A549 (cell line): ENCODE results near the gene C16orf89. TPM values are rescaled to one million over a fixed set of nuclear protein-coding genes. Genes with fewer than 3 reads are reported as not detected.

Experiments
- ATAC-seq, 2 experiments: fragments of 200-7000 bp in 1 of 2; fragments of >200 bp in 1 of 2; cut with Nextera tagmentation in 1 of 2; cut with Tn5 transposase in 1 of 2; 3 replicates each; pipeline versions ENCODE4 v1.8.0 to v1.9.1; 2018 to 2020; ENCODE audit warnings: mild to moderate bottlenecking in 1 of 2, moderate library complexity in 1 of 2
- CTCF ChIA-PET: fragments of 300-600 bp; sonication (Branson Sonifier 250); formaldehyde crosslinking; extraction: SDS; loops from one replicate; lab custom pipeline; 2021; ENCODE audit warnings: antibody characterized with exemption, inconsistent platforms; lab: Yijun Ruan, JAX
- POLR2A ChIA-PET: fragments of 350-600 bp; formaldehyde crosslinking; extraction: SDS; loops from one replicate; lab custom pipeline; 2021; ENCODE audit warnings: antibody characterized with exemption, inconsistent platforms; lab: Yijun Ruan, JAX
- DNase-seq, 2 experiments: peaks; one replicate each; pipeline versions ENCODE4 v3.0.0 to v3.0.0-alpha.2; 2011 to 2016; ENCODE audit warnings: low read depth in 1 of 2, low spot score in 1 of 2
- FAIRE-seq: peaks from 2 replicates; lab custom pipeline; 2011; peaks lifted over from hg19 to GRCh38; lab: Jason Lieb, UNC
- H3K27ac ChIP-seq, 2 experiments: fragments of >200 bp; sonication (Bioruptor Twin); formaldehyde crosslinking; 3 replicates each; pipeline ENCODE4 v1.5.1; 2016 to 2017
- H3K4me1 ChIP-seq: fragments of >200 bp; sonication (Bioruptor Twin); formaldehyde crosslinking; 3 replicates; pipeline ENCODE4 v1.6.1; 2016
- H3K4me2 ChIP-seq: fragments of >200 bp; sonication (Bioruptor Twin); formaldehyde crosslinking; 3 replicates; pipeline ENCODE4 v1.6.1; 2016
- H3K4me3 ChIP-seq: fragments of >200 bp; sonication (Bioruptor Twin); formaldehyde crosslinking; 3 replicates; pipeline ENCODE4 v1.5.1; 2016
- H3K9me3 ChIP-seq: fragments of >200 bp; sonication (Bioruptor Twin); formaldehyde crosslinking; 3 replicates; pipeline ENCODE4 v1.6.1; 2016
- BCL3 ChIP-seq: fragments of >200 bp; sonication (Bioruptor Twin); formaldehyde crosslinking; IDR thresholded peaks from 3 replicates; pipeline ENCODE4 v1.6.1; 2016
- BHLHE40 ChIP-seq: IDR thresholded peaks from 2 replicates; pipeline ENCODE4 v1.6.1; 2012; ENCODE audit warnings: low read depth, low read length, inconsistent platforms
- CBX2 ChIP-seq: fragments of 200-600 bp; sonication (generic); IDR thresholded peaks from 2 replicates; pipeline ENCODE4 v1.6.1; 2016; ENCODE audit warnings: low read depth, mild to moderate bottlenecking, borderline replicate concordance
- CEBPB ChIP-seq, 2 experiments: fragments of >200 bp in 1 of 2; sonication (Bioruptor Twin) in 1 of 2; formaldehyde crosslinking in 1 of 2; IDR thresholded peaks; 2 replicates each; pipeline ENCODE4 v1.6.1; 2012 to 2016
- FOSB ChIP-seq: fragments of 250-450 bp; sonication (Bioruptor Pico); IDR thresholded peaks from 2 replicates; pipeline ENCODE4 v1.5.0; 2020; ENCODE audit warnings: mild to moderate bottlenecking, moderate library complexity
- HEYL ChIP-seq: fragments of 250-450 bp; sonication (Bioruptor Pico); IDR thresholded peaks from 2 replicates; pipeline ENCODE4 v1.8.0; 2021; ENCODE audit warnings: mild to moderate bottlenecking, moderate library complexity
- HMGXB4 ChIP-seq: fragments of 250-450 bp; sonication (Bioruptor Pico); IDR thresholded peaks from 2 replicates; pipeline ENCODE4 v1.5.0; 2021; ENCODE audit warnings: mild to moderate bottlenecking, moderate library complexity, borderline replicate concordance
- HOXA7 ChIP-seq: fragments of 250-450 bp; sonication (Bioruptor Pico); IDR thresholded peaks from 2 replicates; pipeline ENCODE4 v1.5.0; 2020; ENCODE audit warnings: mild to moderate bottlenecking, moderate library complexity
- JUN ChIP-seq, 2 experiments: fragments of >200 bp; sonication (Bioruptor Twin); formaldehyde crosslinking; IDR thresholded peaks; 2 replicates in 1 of 2; 3 replicates in 1 of 2; pipeline ENCODE4 v1.6.1; 2016 to 2017
- JUNB ChIP-seq: fragments of >200 bp; sonication (Bioruptor Twin); formaldehyde crosslinking; IDR thresholded peaks from 2 replicates; pipeline ENCODE4 v1.6.1; 2016
- KDM1A ChIP-seq: fragments of 200-600 bp; sonication (generic); IDR thresholded peaks from 2 replicates; pipeline ENCODE4 v1.6.1; 2016; ENCODE audit warnings: low read depth, mild to moderate bottlenecking
- MAX ChIP-seq: IDR thresholded peaks from 2 replicates; pipeline ENCODE4 v1.6.1; 2012
- MAZ ChIP-seq: fragments of 150-350 bp; IDR thresholded peaks from 2 replicates; pipeline ENCODE4 v1.6.1; 2014; ENCODE audit warnings: antibody characterized with exemption, low read depth, low read length, borderline replicate concordance
- MYC ChIP-seq: IDR thresholded peaks from 2 replicates; pipeline ENCODE4 v1.6.1; 2012; ENCODE audit warnings: mild to moderate bottlenecking, inconsistent platforms, low read length, improper control_type of control experiment, borderline replicate concordance
- NPAS2 ChIP-seq: fragments of 250-450 bp; sonication (Bioruptor Pico); IDR thresholded peaks from 2 replicates; pipeline ENCODE4 v1.8.0; 2022; ENCODE audit warnings: mild to moderate bottlenecking, moderate library complexity, borderline replicate concordance
- POLR2A ChIP-seq: IDR thresholded peaks from 2 replicates; pipeline ENCODE4 v1.6.1; 2012; ENCODE audit warnings: mild to moderate bottlenecking, low read length
- RCOR1 ChIP-seq: fragments of 150-350 bp; IDR thresholded peaks from 2 replicates; pipeline ENCODE4 v1.6.1; 2014; ENCODE audit warnings: antibody characterized with exemption, low read length, low read depth
- REST ChIP-seq: fragments of 200-600 bp; sonication (generic); IDR thresholded peaks from 2 replicates; pipeline ENCODE4 v1.6.1; 2016; ENCODE audit warnings: antibody characterized with exemption, mild to moderate bottlenecking, moderate library complexity
- SREBF2 ChIP-seq: fragments of 450-650 bp; IDR thresholded peaks from 2 replicates; pipeline ENCODE4 v1.6.1; 2014; ENCODE audit warnings: mild to moderate bottlenecking, moderate library complexity
- USF2 ChIP-seq: fragments of 450-650 bp; IDR thresholded peaks from 2 replicates; pipeline ENCODE4 v1.6.1; 2014; ENCODE audit warnings: antibody characterized with exemption
- ZC3H11A ChIP-seq: fragments of 450-650 bp; IDR thresholded peaks from 2 replicates; pipeline ENCODE4 v1.6.1; 2014; ENCODE audit warnings: antibody characterized with exemption, mild to moderate bottlenecking
- ZFP36 ChIP-seq: fragments of 450-650 bp; IDR thresholded peaks from 2 replicates; pipeline ENCODE4 v1.6.1; 2014; ENCODE audit warnings: borderline replicate concordance; ENCODE audit not compliant: partially characterized antibody
- ZSCAN20 ChIP-seq: fragments of 250-450 bp; sonication (Bioruptor Pico); IDR thresholded peaks from 2 replicates; pipeline ENCODE4 v1.8.0; 2022; ENCODE audit warnings: mild to moderate bottlenecking, moderate library complexity
- WGBS: methylation state at CpG from one replicate; pipeline ENCODE4 v1.1.6; 2017; ENCODE audit errors: missing lambda C conversion rate; 5-methylcytosine and 5-hydroxymethylcytosine counted together
- polyA plus RNA-seq, 4 experiments: library from polyadenylated mRNA; depleted of rRNA in 3 of 4; stranded (reverse); fragments of >200 nt; fragmentation: RNase III in 1 of 4; extraction: RNeasy Plus Mini Kit Qiagen cat#74134 plus additional on column Dnase treatment in 1 of 4; gene quantifications; 2 replicates in 3 of 4; 3 replicates in 1 of 4; pipeline ENCODE4 v1.2.3, GENCODE V29; 2011 to 2017

The C16orf89 gene
- polyA plus RNA-seq, 2 of the 4 experiments (the other 2 are of a cell fraction), result not detected

GRCh38 chr16:5015351-5015750, 50.4 kb downstream of the C16orf89 start:
- ChIA-PET POLR2A (no interaction called here), CTCF (no interaction called here)
- TF ChIP-seq USF2 (peak; percentile 59), FOSB (CRISPR knock-in tag) (no peak), BCL3 (no peak), HOXA7 (CRISPR knock-in tag) (no peak)
- no peak for FAIRE-seq
- peak in 1 of 2 experiments; percentile 60; a peak in 3 of 6 replicates for ATAC-seq
- no peak overlapping the region for H3K4me3 ChIP-seq
- no peaks in the 10 kb centered on the region for H3K9me3 ChIP-seq
- WGBS, result 24% methylated on average over 3 of the region's 4 CpGs
- no peaks in the 10 kb centered on the region for H3K4me1 ChIP-seq
- peak in 1 of 2 experiments; percentile 23 for DNase-seq
- H3K4me2 ChIP-seq, result no peak overlapping the region
- H3K27ac ChIP-seq, result no peak overlapping the region

- H3K9me3 ChIP-seq, result no peaks in the 10 kb centered on the region
- H3K27ac ChIP-seq, result no peak overlapping the region
- TF ChIP-seq MAX (no peak), MAZ (no peak), KDM1A (no peak), SREBF2 (no peak), CEBPB (IDR thresholded peaks at IDR 0.05) (no peak), HEYL (CRISPR knock-in tag) (no peak), RCOR1 (no peak), JUNB (no peak), NPAS2 (CRISPR knock-in tag) (no peak), JUN (IDR thresholded peaks at IDR 0.05) (no peak), ZC3H11A (no peak), CBX2 (no peak), ZFP36 (no peak), MYC (no peak), POLR2A (no peak), HMGXB4 (CRISPR knock-in tag) (no peak), BHLHE40 (no peak), REST (no peak), ZSCAN20 (no peak)
- ATAC-seq (no peak), DNase-seq (no peak), FAIRE-seq (no peak)
- no peak overlapping the region for H3K4me3 ChIP-seq
- WGBS, result 52% methylated on average over 6 of the region's 6 CpGs
- no peaks in the 10 kb centered on the region for H3K4me1 ChIP-seq
- H3K4me2 ChIP-seq, result no peak overlapping the region
- ChIA-PET POLR2A (no interaction called here), CTCF (no interaction called here)
These were observed 52.9 kb downstream of the C16orf89 start for GRCh38 chr16:5012887-5013286.
